ENCODE data around the gene COL7A1.

The COL7A1 gene

DNA sequence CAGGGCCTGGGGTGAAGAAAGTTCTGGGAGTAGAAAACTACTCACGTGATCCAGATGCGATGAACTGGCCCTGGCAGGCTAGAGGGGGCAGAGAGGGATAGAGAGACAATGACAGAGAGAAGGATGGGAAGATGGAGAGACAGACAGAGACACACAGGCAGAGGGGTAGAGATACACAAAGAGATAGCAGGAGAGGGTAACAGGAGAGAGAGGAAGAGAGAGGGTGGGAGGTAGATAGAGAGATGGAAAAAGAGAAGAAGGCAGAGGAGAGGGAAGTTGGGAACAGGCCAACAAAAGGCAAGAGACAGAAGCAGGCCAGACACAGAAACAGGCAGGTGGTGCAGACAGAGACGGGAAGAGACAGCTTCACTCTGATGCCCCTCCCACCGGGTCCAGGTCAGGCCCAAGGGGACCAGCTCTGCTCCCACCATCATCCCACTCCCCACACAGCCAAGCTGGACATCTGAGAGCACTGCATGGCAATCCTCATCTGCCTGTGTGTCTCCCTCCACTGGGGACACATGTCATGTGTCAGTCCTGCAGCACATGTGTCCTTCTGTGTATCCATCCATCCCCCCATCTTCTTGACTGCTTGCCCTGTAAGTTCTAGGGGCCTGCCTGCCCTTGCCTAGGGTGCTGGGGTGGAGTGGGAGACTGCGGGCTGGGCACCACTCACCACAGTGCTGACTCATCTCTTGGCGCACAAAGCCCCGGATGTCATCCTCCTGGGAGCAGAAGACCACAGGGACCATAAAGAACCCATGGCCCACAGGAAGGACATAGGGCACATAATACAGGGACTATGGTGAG lies 29.3 kb downstream of the COL7A1 start:
- TF ChIP-seq, protein P1, sequence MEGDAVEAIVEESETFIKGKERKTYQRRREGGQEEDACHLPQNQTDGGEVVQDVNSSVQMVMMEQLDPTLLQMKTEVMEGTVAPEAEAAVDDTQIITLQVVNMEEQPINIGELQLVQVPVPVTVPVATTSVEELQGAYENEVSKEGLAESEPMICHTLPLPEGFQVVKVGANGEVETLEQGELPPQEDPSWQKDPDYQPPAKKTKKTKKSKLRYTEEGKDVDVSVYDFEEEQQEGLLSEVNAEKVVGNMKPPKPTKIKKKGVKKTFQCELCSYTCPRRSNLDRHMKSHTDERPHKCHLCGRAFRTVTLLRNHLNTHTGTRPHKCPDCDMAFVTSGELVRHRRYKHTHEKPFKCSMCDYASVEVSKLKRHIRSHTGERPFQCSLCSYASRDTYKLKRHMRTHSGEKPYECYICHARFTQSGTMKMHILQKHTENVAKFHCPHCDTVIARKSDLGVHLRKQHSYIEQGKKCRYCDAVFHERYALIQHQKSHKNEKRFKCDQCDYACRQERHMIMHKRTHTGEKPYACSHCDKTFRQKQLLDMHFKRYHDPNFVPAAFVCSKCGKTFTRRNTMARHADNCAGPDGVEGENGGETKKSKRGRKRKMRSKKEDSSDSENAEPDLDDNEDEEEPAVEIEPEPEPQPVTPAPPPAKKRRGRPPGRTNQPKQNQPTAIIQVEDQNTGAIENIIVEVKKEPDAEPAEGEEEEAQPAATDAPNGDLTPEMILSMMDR (IDR thresholded peaks at IDR 0.05; ENCODE audit: insufficient read depth, low read length, missing control alignments), result no peak
- ChIA-PET CTCF (interaction anchor here (1.1 to 4.7 kb wide), 2 partner anchors 7 to 11 kb away, joined by 3 to 23 read pairs; no protein-coding TSS in a partner anchor), POLR2A (interaction anchor here (0.7 to 1.7 kb wide), 4 partner anchors 9 to 69 kb away, joined by 3 to 5 read pairs (median 4); partner anchors contain the start of gene SLC26A6)
- no peak overlapping the region for H3K4me3 ChIP-seq (ENCODE audit: low read depth, low read length)
- no peak for DNase-seq (ENCODE audit: low read depth, low spot score)

DNA sequence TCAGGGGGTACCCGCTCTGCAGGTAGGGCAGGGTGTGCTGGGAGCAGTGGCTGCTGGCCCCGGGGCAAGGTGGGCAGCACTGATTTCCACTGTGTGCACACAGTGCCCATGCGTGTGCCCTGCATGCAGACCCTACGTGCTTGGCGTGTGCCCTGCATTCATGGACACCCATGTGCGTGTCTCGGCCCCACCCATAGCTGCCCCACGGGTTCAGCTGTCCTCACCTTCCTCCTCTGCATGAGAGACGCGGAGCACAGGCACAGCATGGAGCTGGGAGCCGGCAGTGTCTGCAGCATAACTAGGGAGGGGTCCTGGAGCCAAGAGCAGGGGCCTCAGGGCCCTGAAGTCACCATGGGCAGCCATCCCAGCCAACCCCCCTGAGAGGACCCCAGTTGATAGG lies 29.9 kb downstream of the COL7A1 start:
- POLR2A ChIA-PET, result interaction anchor here (0.7 to 1.7 kb wide), 3 partner anchors 31 to 70 kb away, joined by 4 to 5 read pairs (median 4); partner anchors contain the start of gene SLC26A6

DNA sequence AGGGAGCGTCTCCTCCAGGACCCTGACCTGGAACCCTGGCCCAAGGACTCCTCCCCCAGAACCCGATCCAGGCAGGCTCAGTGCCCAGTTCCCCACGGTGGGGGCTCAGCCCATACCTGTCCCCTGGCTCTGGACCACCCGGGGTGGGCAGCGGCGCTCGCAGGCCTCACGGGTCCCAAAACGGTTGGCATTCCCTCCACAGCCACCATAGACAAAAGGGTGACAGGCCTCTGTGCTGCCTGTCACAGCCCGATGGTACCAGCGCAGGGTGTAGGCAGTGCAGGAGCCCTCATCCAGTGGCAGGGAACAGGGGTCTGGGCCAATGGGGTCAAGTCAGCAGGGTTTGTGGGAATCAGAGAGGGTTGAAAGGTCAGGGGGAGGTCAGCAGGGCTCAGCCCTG lies 30.5 kb downstream of the COL7A1 start:
- ChIA-PET POLR2A (no interaction called here), CTCF (interaction anchor here (0.6 to 9.1 kb wide), 6 partner anchors 13 to 128 kb away, joined by 3 to 88 read pairs (median 4); partner anchors contain the start of gene SLC26A6)
- no peak for DNase-seq (ENCODE audit: low read depth, low spot score)

More for the DNA sequence above, 29.9 kb downstream of the COL7A1 start:
- CTCF ChIA-PET, result interaction anchor here (0.6 to 9.1 kb wide), 3 partner anchors 12 to 70 kb away, joined by 3 to 88 read pairs (median 3); partner anchors contain the start of gene SLC26A6
- no peak overlapping the region for H3K4me3 ChIP-seq (ENCODE audit: low read depth, low read length)
- no peak for DNase-seq (ENCODE audit: low read depth, low spot score)
- TF ChIP-seq, protein P1 (IDR thresholded peaks at IDR 0.05; ENCODE audit: insufficient read depth, low read length, missing control alignments), result no peak

DNA sequence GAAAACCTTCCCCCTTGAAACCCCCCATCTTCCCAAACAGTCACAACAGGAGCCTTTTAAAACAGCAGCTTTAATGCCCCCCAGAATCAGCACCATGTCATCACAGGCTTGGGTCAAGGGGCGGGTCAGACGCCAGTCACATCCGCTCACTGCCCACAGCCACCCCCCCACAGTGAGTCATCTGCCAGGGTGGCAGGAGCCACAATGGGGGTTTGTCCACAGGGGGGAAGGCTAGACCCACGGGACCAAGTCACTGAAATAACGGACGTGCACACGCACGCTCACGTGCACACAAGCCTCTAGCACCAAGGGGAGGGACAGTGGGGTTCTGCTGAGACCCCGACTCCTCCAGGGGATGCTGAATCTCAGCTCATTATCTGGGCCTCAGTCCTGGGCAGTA lies 31.1 kb downstream of the COL7A1 start:
- ChIA-PET CTCF (interaction anchor here (0.6 to 9.1 kb wide), 6 partner anchors 14 to 128 kb away, joined by 3 to 88 read pairs (median 5); partner anchors contain the start of gene SLC26A6), POLR2A (interaction anchor here (0.7 to 1.2 kb wide), 3 partner anchors 9 to 34 kb away, joined by 3 to 9 read pairs (median 4); no protein-coding TSS in a partner anchor)
- TF ChIP-seq, protein P1 (IDR thresholded peaks at IDR 0.05; ENCODE audit: insufficient read depth, low read length, missing control alignments), result no peak
- H3K4me3 ChIP-seq (ENCODE audit: low read depth, low read length), result no peak overlapping the region
- DNase-seq (ENCODE audit: low read depth, low spot score), result no peak

More for the DNA sequence above, 30.5 kb downstream of the COL7A1 start:
- H3K4me3 ChIP-seq (ENCODE audit: low read depth, low read length), result no peak overlapping the region
- TF ChIP-seq, protein P1 (IDR thresholded peaks at IDR 0.05; ENCODE audit: insufficient read depth, low read length, missing control alignments), result no peak

DNA sequence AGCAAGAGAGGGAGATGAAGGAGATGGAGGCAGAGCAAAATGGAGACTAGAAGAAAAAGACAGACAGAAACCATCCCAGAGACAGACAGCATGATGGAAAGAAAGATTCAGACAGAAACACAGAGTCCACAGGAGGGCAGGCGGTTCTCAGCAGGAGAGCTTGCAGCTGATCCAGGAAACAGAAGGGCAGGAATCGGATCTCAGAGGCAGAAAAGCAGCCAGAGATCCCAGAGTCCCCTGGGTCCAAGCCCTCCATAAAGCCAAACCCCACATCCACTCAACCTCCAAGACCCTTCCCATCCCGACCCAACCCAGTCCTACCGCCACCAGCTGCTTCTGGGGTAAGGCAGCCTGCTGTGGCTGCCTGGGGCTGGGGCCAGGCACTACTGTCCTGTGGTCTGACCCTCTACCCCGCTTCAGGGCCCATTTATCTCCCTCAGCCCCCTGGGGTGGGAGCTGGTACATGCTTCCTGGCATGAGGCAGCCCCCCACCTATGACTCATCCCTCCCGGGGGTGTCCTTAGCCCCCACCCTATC lies 31.7 kb downstream of the COL7A1 start, which contains the start of gene UCN2:
Gene UCN2, minus strand, starts transcription at position 400 of the 537 bp plus-strand sequence. CDS start 657 bp downstream, outside the sequence.
- H3K4me3 ChIP-seq (ENCODE audit: low read depth, low read length), result no peak within 1 kb of the TSS
- TF ChIP-seq, protein P1 (IDR thresholded peaks at IDR 0.05; ENCODE audit: insufficient read depth, low read length, missing control alignments), result no peak
- POLR2A ChIA-PET, result interaction anchor here (0.7 to 1.2 kb wide), 3 partner anchors 10 to 35 kb away, joined by 3 to 9 read pairs (median 4); no protein-coding TSS in a partner anchor
- DNase-seq (ENCODE audit: low read depth, low spot score), result no peak
- CTCF ChIA-PET, result interaction anchor here (0.8 to 9.1 kb wide), 6 partner anchors 14 to 127 kb away, joined by 3 to 88 read pairs (median 5); partner anchors contain the start of gene SLC26A6
